ENCODE measurements around the gene LGALS7. TPM values are rescaled to one million over a fixed set of nuclear protein-coding genes. Genes with fewer than 3 reads are reported as not detected.

LGALS7 gene
- total RNA-seq, 1 donor from 2014 or later = not detected

- Mint-ChIP-seq H3K36me3 (ENCODE audit: low read depth) (peaks cover 35% of the 10 kb centered on the region), H3K4me3 (ENCODE audit: unreplicated experiment) (no peak overlapping the region), H3K27ac (ENCODE audit: unreplicated experiment) (peak overlapping the region; percentile 41), H3K9me3 (ENCODE audit: low read depth) (no peaks in the 10 kb centered on the region), H3K4me1 (ENCODE audit: low read depth) (peaks cover 20% of the 10 kb centered on the region), H3K27me3 (ENCODE audit: low read depth) (no peaks in the 10 kb centered on the region)
- TF ChIP-seq CTCF (IDR thresholded peaks at IDR 0.05) = no peak
- DNase-seq (ENCODE audit: low spot score) = no peak
Measured at GRCh38 chr19:38726761-38727301, 46.5 kb downstream of the LGALS7 start.

GRCh38 chr19:38726284-38726673 lies 47.0 kb downstream of the LGALS7 start:
- peaks cover 19% of the 10 kb centered on the region for H3K4me1 Mint-ChIP-seq (ENCODE audit: low read depth)
- H3K4me3 Mint-ChIP-seq (ENCODE audit: unreplicated experiment) = no peak overlapping the region
- H3K27me3 Mint-ChIP-seq (ENCODE audit: low read depth) = no peaks in the 10 kb centered on the region
- DNase-seq (ENCODE audit: low spot score) = no peak
- H3K9me3 Mint-ChIP-seq (ENCODE audit: low read depth) = no peaks in the 10 kb centered on the region
- peak overlapping the region; percentile 71 for H3K27ac Mint-ChIP-seq (ENCODE audit: unreplicated experiment)
- no peak for TF ChIP-seq CTCF (IDR thresholded peaks at IDR 0.05)
- peaks cover 33% of the 10 kb centered on the region for H3K36me3 Mint-ChIP-seq (ENCODE audit: low read depth)

GRCh38 chr19:38725469-38726283 lies 47.6 kb downstream of the LGALS7 start:
- no peak for DNase-seq (ENCODE audit: low spot score)
- peaks cover 21% of the 10 kb centered on the region for H3K4me1 Mint-ChIP-seq (ENCODE audit: low read depth)
- peaks cover 36% of the 10 kb centered on the region for H3K36me3 Mint-ChIP-seq (ENCODE audit: low read depth)
- H3K27me3 Mint-ChIP-seq (ENCODE audit: low read depth) = no peaks in the 10 kb centered on the region
- no peak for TF ChIP-seq CTCF (IDR thresholded peaks at IDR 0.05)
- no peak overlapping the region for H3K4me3 Mint-ChIP-seq (ENCODE audit: unreplicated experiment)
- H3K9me3 Mint-ChIP-seq (ENCODE audit: low read depth) = no peaks in the 10 kb centered on the region
- peak overlapping the region; percentile 71 for H3K27ac Mint-ChIP-seq (ENCODE audit: unreplicated experiment)

GRCh38 chr19:38723990-38724854 lies 49.1 kb downstream of the LGALS7 start:
- Mint-ChIP-seq H3K27ac (ENCODE audit: unreplicated experiment) (no peak overlapping the region), H3K36me3 (ENCODE audit: low read depth) (peaks cover 28% of the 10 kb centered on the region), H3K4me1 (ENCODE audit: low read depth) (peaks cover 28% of the 10 kb centered on the region)

More at GRCh38 chr19:38723990-38724854, 49.1 kb downstream of the LGALS7 start:
- TF ChIP-seq CTCF (IDR thresholded peaks at IDR 0.05) = no peak
- Mint-ChIP-seq H3K4me3 (ENCODE audit: unreplicated experiment) (no peak overlapping the region), H3K9me3 (ENCODE audit: low read depth) (no peaks in the 10 kb centered on the region), H3K27me3 (ENCODE audit: low read depth) (no peaks in the 10 kb centered on the region)
- no peak for DNase-seq (ENCODE audit: low spot score)

All from chondrocyte (in vitro differentiated cells).